Tibial nerve (tissue), 4 donors: ENCODE data around the gene PPM1M. TPM values are rescaled to one million over a fixed set of nuclear protein-coding genes. Genes with fewer than 3 reads are reported as not detected.

Experiments used
- DNase-seq, 2 donors: peaks; one replicate each; pipeline ENCODE4 v3.0.0-alpha.2; 2019; ENCODE audit warnings: low spot score in 2 of 2
- H3K27ac ChIP-seq, 4 donors: fragments of 200-600 bp; sonication (generic) in 3 of 4; one replicate each; pipeline ENCODE4 v1.5.1; 2017 to 2019; ENCODE audit warnings: mild to moderate bottlenecking in 1 of 4
- H3K27me3 ChIP-seq, 2 donors: fragments of 200-600 bp; sonication (generic) in 1 of 2; one replicate each; pipeline versions ENCODE4 v1.5.1 to v1.6.0; 2017 to 2019
- H3K36me3 ChIP-seq, 3 donors: fragments of 200-600 bp; sonication (generic); one replicate each; pipeline ENCODE4 v1.5.1; 2018 to 2019
- H3K4me1 ChIP-seq, 4 donors: fragments of 200-600 bp; sonication (generic) in 3 of 4; one replicate each; pipeline ENCODE4 v1.5.1; 2017 to 2019
- H3K4me3 ChIP-seq, 4 donors: fragments of 200-600 bp; sonication (generic) in 3 of 4; one replicate each; pipeline ENCODE4 v1.5.1; 2017 to 2019; ENCODE audit warnings: mild to moderate bottlenecking in 1 of 4, moderate library complexity in 1 of 4
- H3K9me3 ChIP-seq, 4 donors: fragments of 200-600 bp; sonication (generic) in 3 of 4; one replicate each; pipeline ENCODE4 v1.5.1; 2017 to 2019
- EP300 ChIP-seq, 2 donors: sonication (generic); formaldehyde crosslinking; IDR thresholded peaks; one replicate each; pipeline ENCODE4 v1.6.1; 2017; ENCODE audit warnings: antibody characterized with exemption in 2 of 2, mild to moderate bottlenecking in 1 of 2
- POLR2A ChIP-seq, 2 donors: fragments of 450-650 bp; IDR thresholded peaks; one replicate each; pipeline ENCODE4 v1.6.1; 2017; ENCODE audit warnings: antibody characterized with exemption in 2 of 2, mild to moderate bottlenecking in 2 of 2, moderate library complexity in 2 of 2
- WGBS, 2 donors: methylation state at CpG; one replicate each; pipeline ENCODE4 v1.1.5; 2018; 5-methylcytosine and 5-hydroxymethylcytosine counted together
- total RNA-seq, 4 donors: library from RNA; depleted of rRNA; stranded (reverse); fragments of >200 nt; gene quantifications; one replicate each; pipeline ENCODE4 v1.1.0, GENCODE V29; 2016
- TF ChIP-seq, protein P1 (sequence below), 5 experiments: fragments of 200-600 bp in 3 of 5; fragments of 450-650 bp in 2 of 5; sonication (generic) in 3 of 5; IDR thresholded peaks; one replicate each; pipeline ENCODE4 v1.5.1; 2016 to 2019; ENCODE audit warnings: antibody characterized with exemption in 5 of 5, mild to moderate bottlenecking in 3 of 5, moderate library complexity in 2 of 5

PPM1M gene
- total RNA-seq, 4 donors from 2014 or later: 25.8 to 35.1 (median 27.8) TPM

DNA sequence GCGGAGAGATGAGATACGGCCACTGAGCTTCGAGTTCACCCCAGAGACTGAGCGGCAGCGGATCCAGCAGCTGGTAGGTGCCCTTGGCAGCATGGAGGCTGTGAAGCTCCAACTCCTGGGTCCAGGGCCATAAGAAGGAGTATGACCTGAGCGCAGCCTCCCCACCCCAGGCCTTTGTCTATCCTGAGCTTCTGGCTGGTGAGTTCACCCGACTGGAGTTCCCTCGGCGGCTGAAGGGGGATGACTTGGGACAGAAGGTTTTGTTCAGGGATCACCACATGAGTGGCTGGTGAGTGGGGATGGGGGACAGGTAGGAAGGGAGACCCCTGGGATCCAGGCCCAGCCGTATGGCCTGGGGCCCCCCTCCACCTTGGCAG lies 2.6 kb downstream of the PPM1M start:
- Histone ChIP-seq H3K27ac (no peak overlapping the region), H3K4me1 (peaks cover 0 to 32% (median 12%) of the 10 kb centered on the region in 4 donors), H3K27me3 (no peaks in the 10 kb centered on the region), H3K9me3 (no peaks in the 10 kb centered on the region), H3K4me3 (no peak overlapping the region), H3K36me3 (peaks cover 0 to 58% (median 3%) of the 10 kb centered on the region in 3 donors)
- WGBS, 2 donors: 76 to 94% methylated on average over 8 to 10 of the region's 10 CpGs
- TF ChIP-seq, protein P1, sequence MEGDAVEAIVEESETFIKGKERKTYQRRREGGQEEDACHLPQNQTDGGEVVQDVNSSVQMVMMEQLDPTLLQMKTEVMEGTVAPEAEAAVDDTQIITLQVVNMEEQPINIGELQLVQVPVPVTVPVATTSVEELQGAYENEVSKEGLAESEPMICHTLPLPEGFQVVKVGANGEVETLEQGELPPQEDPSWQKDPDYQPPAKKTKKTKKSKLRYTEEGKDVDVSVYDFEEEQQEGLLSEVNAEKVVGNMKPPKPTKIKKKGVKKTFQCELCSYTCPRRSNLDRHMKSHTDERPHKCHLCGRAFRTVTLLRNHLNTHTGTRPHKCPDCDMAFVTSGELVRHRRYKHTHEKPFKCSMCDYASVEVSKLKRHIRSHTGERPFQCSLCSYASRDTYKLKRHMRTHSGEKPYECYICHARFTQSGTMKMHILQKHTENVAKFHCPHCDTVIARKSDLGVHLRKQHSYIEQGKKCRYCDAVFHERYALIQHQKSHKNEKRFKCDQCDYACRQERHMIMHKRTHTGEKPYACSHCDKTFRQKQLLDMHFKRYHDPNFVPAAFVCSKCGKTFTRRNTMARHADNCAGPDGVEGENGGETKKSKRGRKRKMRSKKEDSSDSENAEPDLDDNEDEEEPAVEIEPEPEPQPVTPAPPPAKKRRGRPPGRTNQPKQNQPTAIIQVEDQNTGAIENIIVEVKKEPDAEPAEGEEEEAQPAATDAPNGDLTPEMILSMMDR (IDR thresholded peaks at IDR 0.05): no peak
- TF ChIP-seq EP300 (IDR thresholded peaks at IDR 0.05) (no peak), POLR2A (IDR thresholded peaks at IDR 0.05) (no peak)
- DNase-seq: no peak

DNA sequence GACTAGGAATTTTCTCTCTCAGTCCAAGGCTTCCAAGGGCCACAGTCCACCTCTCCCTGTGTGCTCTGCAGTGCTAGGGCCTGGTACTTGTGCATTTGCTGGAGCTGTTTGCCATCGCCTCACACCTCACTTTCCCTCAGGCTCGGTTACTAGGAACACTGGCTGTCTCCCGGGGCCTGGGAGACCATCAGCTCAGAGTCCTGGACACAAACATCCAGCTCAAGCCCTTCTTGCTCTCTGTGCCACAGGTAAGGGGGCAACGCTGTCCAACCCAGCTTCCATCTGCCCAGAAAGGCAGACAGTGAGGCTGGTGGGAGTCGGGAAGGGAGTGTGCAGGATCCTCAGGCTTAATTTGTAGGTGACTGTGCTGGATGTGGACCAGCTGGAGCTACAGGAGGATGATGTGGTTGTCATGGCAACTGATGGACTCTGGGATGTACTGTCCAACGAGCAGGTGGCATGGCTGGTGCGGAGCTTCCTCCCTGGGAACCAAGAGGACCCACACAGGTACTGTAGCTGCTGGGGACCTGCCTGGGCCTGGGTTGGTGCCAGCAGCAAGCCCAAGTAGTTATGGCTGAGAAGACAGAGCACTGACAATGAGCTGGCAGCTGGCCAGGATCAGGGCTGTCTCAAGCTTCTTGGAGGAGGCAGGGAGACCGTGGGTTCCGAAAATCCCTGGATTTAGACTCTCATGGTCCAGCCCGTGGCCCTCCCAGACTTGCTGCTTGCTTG lies 3.4 kb downstream of the PPM1M start:
- Histone ChIP-seq H3K9me3 (no peaks in the 10 kb centered on the region), H3K4me1 (peaks cover 0 to 39% (median 15%) of the 10 kb centered on the region in 4 donors), H3K36me3 (peaks cover 0 to 66% (median 3%) of the 10 kb centered on the region in 3 donors), H3K4me3 (no peak overlapping the region), H3K27me3 (no peaks in the 10 kb centered on the region), H3K27ac (no peak overlapping the region)
- TF ChIP-seq EP300 (IDR thresholded peaks at IDR 0.05): no peak
- TF ChIP-seq, protein P1 (IDR thresholded peaks at IDR 0.05): no peak
- TF ChIP-seq POLR2A (IDR thresholded peaks at IDR 0.05): no peak
- 70 to 88% methylated on average over 7 to 8 of the region's 10 CpGs for WGBS, 2 donors
- DNase-seq: no peak

DNA sequence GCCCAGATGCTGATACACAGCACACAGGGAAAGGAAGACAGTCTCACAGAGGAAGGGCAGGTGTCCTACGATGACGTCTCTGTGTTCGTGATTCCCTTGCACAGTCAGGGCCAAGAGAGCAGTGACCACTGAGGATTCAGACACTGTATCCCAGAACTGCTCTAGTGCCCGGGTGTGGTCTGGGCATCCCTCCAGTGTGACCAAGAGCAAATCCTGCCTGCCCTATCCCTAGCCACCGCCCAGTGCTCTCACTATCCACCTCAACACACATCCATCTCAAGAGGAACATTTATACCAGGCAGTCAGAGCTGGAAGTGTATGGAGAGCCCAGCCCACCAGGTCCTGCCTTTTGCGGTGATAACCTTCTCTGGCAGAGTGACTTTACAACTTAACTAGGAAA lies 4.1 kb downstream of the PPM1M start:
- WGBS, 2 donors: 85 to 87% methylated on average over 5 to 6 of the region's 6 CpGs
- peak overlapping the region in 1 of 4 donors; percentile 10 for H3K27ac ChIP-seq
- peaks cover 0 to 73% (median 6%) of the 10 kb centered on the region in 3 donors for H3K36me3 ChIP-seq
- DNase-seq: no peak
- no peak for TF ChIP-seq EP300 (IDR thresholded peaks at IDR 0.05)
- TF ChIP-seq, protein P1 (IDR thresholded peaks at IDR 0.05): no peak
- no peak for TF ChIP-seq POLR2A (IDR thresholded peaks at IDR 0.05)
- no peaks in the 10 kb centered on the region for H3K9me3 ChIP-seq
- no peak overlapping the region for H3K4me3 ChIP-seq
- no peaks in the 10 kb centered on the region for H3K27me3 ChIP-seq
- H3K4me1 ChIP-seq: peaks cover 0 to 35% (median 15%) of the 10 kb centered on the region in 4 donors

DNA sequence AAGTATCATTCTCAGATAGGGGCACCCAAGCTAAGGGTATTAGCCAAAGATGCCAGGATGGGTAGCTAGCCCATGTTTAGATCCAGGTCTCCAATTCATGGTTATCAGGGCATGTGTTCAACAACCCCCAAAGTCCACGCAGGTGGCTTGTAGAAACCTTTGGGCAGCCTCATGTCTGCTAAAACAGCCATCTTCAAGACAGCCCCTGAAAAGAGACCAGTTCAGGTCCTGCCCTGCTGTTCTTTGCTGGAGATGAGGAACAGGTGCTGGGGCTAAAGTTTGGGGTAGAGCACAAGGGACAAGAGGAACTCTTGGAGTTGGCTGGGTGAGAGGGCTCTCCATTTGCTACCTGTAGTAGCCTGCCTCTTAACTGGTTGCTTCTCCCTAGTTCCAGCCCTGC lies 4.6 kb downstream of the PPM1M start:
- H3K4me3 ChIP-seq: no peak overlapping the region
- no peak for DNase-seq
- peaks cover 0 to 77% (median 6%) of the 10 kb centered on the region in 3 donors for H3K36me3 ChIP-seq
- peaks cover 0 to 31% (median 11%) of the 10 kb centered on the region in 4 donors for H3K4me1 ChIP-seq
- peak overlapping the region in 1 of 4 donors; percentile 10 for H3K27ac ChIP-seq
- TF ChIP-seq, protein P1 (IDR thresholded peaks at IDR 0.05): no peak
- TF ChIP-seq POLR2A (IDR thresholded peaks at IDR 0.05): no peak
- TF ChIP-seq EP300 (IDR thresholded peaks at IDR 0.05): no peak
- no peaks in the 10 kb centered on the region for H3K27me3 ChIP-seq
- no peaks in the 10 kb centered on the region for H3K9me3 ChIP-seq
- WGBS, 2 donors: 70 to 100% methylated on average over 1 of the region's 1 CpG
